GM19193 (cell line): Measurements from ENCODE around the gene WIPF3.

Source experiments
- POLR2A ChIP-seq: IDR thresholded peaks from 4 replicates; pipeline ENCODE4 v1.6.1; 2011; ENCODE audit not compliant: insufficient read depth, insufficient read length; ENCODE audit errors: extremely low read depth

Gene WIPF3

DNA sequence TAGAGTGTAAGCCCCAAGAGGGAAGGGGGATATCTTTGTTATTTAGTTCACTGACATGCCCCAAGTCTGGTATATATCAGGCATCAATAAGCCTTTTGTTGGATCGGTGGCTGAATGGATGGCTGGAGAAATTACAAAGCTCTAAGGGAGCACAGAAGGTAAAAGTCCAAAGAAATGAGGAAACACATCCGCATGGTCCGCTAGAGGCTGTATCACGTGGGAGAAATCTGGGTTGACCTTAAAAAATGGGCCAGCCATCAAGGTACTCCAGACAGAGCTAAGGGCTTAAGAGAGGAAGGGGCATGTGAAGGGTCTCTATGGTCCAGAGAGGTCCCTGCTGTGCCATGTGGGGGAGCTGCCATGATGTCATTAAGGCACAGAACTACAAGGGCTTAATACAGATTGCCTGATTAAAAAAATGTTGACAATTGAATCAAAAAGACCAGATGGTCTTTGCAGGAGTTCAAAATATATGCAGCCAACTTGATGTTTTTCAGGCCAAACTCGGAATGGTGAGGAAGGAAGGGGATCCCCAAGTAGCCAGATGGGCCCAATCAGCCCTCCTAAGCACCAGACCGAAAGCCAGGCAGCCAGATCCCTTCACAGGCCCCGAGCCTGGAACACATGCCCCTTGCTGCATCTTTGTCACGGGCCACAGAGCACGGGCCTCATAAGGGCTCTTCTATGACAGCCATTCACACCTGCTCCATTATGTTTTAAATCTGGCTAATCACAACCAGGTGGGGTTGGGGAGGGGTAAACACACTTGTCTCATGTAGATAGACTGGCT is 151.4 kb downstream of the WIPF3 start:
- TF ChIP-seq POLR2A, result no peak

DNA sequence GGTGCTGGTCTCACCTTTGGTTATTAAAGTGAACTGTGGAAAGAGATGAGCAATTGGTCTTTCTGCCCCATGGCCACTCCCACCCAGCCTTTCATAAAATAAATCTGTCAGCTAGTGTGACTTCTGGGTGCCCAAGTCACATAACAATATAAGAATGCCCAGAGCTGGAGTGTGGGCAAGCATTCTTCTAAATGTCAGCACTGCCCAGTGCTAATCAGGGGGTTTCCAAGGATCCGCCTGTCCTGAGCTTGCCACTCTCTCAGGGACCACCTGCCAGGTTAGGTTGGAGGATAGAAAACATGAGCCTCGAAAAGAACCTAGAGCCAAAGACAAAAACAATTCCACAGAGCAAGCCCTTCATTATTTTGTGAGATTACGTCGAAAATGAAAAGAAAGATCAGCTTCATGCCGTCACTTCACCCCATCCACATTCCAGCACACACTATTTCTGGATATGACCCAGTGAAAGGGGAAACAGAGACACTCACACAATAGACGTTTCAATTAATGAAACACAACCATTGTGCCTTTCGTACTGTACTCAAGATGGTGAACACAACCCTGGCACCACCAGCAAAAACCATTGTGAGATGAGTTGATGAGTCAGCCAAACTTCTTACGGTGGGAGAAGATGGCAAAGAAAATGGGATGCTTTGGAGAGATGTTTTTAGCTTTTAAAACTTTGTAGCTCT is 152.5 kb downstream of the WIPF3 start:
- no peak for TF ChIP-seq POLR2A

DNA sequence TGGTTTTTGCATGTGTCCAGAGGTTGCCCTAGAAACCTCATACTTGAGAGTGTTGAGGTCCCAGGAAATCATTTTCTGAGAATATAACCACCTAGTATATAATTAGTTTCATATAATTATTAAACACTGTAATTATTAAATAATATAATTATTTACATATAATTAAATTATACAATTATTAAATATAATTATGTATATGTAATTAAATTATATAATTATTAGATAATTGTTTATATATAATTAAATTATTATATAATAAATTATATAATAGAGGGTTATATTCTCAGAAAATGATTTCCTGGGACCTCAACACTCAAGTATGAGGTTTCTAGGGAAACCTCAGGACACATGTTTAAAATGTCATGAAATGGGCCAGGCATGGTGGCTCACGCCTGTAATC is 155.7 kb downstream of the WIPF3 start:
- no peak for TF ChIP-seq POLR2A

DNA sequence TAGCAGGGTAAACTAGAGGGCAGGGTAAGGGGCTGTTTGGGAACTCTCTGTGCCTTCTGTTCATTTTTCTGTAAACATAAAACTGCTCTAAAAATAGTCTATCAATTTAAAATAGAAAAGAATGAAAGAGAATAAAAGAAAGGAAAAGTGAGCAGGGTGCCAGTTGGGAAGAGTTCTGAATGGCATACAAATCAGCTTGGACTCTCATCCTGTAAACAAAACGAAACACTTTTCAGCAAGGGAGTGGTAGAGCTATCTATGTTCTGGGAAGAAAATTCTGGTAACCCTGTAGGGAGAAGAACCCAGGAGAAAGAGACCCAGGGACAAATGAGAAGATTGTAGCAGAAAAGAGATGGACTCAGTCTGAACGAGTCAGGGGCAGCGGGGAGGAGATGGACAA is 158.7 kb downstream of the WIPF3 start:
- TF ChIP-seq POLR2A, result no peak
